Measurements from ENCODE around the gene TMEM259. TPM values are rescaled to one million over a fixed set of nuclear protein-coding genes. Genes with fewer than 3 reads are reported as not detected.
A peak's percentile ranks its signal among the peaks of the same experiment; 100 is the strongest.

The TMEM259 gene
- total RNA-seq, 2 donors from 2014 or later, result 216 to 377 TPM

DNA sequence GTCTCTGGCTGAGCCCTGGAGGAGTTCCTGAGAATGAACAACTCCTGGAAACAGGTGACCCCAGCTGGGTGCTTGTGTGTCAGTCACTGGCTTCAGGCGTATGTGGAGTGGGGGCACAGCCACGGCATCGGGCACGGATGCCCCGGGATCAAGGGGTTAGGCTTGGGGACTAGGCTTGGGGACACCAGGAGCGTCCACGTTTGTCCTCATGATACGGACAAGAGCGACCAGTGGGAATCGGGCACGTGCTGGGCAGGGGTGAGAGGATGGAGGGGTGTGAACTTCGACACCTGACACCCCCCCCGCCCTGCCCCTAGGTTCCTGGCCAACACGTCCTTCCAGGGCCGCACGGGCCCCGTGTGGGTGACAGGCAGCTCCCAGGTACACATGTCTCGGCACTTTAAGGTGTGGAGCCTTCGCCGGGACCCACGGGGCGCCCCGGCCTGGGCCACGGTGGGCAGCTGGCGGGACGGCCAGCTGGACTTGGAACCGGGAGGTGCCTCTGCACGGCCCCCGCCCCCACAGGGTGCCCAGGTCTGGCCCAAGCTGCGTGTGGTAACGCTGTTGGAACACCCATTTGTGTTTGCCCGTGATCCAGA, 16.6 kb downstream of the TMEM259 start:
- intact Hi-C loops (cut with DNase I), result no loop called here
- Histone ChIP-seq H3K9me3 (no peaks in the 10 kb centered on the region), H3K4me1 (replicated peaks) (peaks cover 6% of the 10 kb centered on the region), H3K27me3 (replicated peaks; ENCODE audit: insufficient read depth) (peaks cover 5% of the 10 kb centered on the region), H3K36me3 (no peaks in the 10 kb centered on the region), H3K27ac (no peak overlapping the region), H3K4me3 (no peak overlapping the region)
- TF ChIP-seq POLR2AphosphoS5 (IDR thresholded peaks at IDR 0.05), result no peak
- TF ChIP-seq, protein P1, sequence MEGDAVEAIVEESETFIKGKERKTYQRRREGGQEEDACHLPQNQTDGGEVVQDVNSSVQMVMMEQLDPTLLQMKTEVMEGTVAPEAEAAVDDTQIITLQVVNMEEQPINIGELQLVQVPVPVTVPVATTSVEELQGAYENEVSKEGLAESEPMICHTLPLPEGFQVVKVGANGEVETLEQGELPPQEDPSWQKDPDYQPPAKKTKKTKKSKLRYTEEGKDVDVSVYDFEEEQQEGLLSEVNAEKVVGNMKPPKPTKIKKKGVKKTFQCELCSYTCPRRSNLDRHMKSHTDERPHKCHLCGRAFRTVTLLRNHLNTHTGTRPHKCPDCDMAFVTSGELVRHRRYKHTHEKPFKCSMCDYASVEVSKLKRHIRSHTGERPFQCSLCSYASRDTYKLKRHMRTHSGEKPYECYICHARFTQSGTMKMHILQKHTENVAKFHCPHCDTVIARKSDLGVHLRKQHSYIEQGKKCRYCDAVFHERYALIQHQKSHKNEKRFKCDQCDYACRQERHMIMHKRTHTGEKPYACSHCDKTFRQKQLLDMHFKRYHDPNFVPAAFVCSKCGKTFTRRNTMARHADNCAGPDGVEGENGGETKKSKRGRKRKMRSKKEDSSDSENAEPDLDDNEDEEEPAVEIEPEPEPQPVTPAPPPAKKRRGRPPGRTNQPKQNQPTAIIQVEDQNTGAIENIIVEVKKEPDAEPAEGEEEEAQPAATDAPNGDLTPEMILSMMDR (IDR thresholded peaks at IDR 0.05), result no peak
- no peak for TF ChIP-seq POLR2A (IDR thresholded peaks at IDR 0.05)
- 66% methylated on average over 20 of the region's 32 CpGs for WGBS
- DNase-seq (ENCODE audit: low spot score), result no peak

DNA sequence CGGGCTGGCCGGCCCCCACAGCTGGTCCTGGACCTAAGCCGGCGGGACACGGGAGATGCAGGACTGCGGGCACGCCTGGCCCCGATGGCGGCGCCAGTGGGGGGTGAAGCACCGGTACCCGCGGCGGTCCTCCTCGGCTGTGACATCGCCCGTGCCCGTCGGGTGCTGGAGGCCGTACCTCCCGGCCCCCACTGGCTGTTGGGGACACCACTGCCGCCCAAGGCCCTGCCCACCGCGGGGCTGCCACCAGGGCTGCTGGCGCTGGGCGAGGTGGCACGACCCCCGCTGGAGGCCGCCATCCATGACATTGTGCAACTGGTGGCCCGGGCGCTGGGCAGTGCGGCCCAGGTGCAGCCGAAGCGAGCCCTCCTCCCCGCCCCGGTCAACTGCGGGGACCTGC, 17.6 kb downstream of the TMEM259 start:
- Histone ChIP-seq H3K4me1 (replicated peaks) (peaks cover 6% of the 10 kb centered on the region), H3K36me3 (no peaks in the 10 kb centered on the region), H3K27me3 (replicated peaks; ENCODE audit: insufficient read depth) (peaks cover 11% of the 10 kb centered on the region), H3K9me3 (no peaks in the 10 kb centered on the region), H3K27ac (no peak overlapping the region), H3K4me3 (no peak overlapping the region)
- TF ChIP-seq, protein P1 (IDR thresholded peaks at IDR 0.05), result no peak
- TF ChIP-seq POLR2A (IDR thresholded peaks at IDR 0.05) (no peak), POLR2AphosphoS5 (IDR thresholded peaks at IDR 0.05) (no peak)
- WGBS, result 84% methylated on average over 21 of the region's 37 CpGs
- intact Hi-C loops (cut with DNase I), result no loop called here
- DNase-seq (ENCODE audit: low spot score), result no peak

DNA sequence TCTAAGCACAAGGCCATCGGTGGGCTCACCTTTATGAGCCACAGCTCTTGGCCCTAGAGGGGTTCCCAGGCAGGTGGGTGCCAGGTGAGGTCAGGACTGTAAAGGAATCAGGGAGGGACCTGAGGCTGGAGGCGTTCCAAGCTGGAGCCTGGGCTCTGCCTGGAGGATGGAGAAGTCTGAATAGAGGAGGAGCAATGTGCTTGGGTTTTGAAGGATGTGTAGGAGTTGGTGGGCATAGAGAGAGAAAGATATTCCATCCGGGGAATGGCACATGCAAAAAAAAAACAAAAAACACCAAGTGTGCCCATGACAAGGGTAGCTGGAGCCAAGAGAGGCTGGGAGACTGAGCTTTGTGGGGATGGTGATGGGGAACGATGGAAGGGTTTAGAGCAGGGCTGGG, 18.3 kb downstream of the TMEM259 start:
- no peak overlapping the region for H3K4me3 ChIP-seq
- no peaks in the 10 kb centered on the region for H3K36me3 ChIP-seq
- 75% methylated on average over 4 of the region's 4 CpGs for WGBS
- peaks cover 6% of the 10 kb centered on the region for H3K4me1 ChIP-seq (replicated peaks)
- intact Hi-C loops (cut with DNase I), result no loop called here
- TF ChIP-seq POLR2A (IDR thresholded peaks at IDR 0.05) (no peak), POLR2AphosphoS5 (IDR thresholded peaks at IDR 0.05) (no peak)
- TF ChIP-seq, protein P1 (IDR thresholded peaks at IDR 0.05), result no peak
- H3K27ac ChIP-seq, result no peak overlapping the region
- no peaks in the 10 kb centered on the region for H3K9me3 ChIP-seq
- H3K27me3 ChIP-seq (replicated peaks; ENCODE audit: insufficient read depth), result peaks cover 13% of the 10 kb centered on the region
- DNase-seq (ENCODE audit: low spot score), result no peak

DNA sequence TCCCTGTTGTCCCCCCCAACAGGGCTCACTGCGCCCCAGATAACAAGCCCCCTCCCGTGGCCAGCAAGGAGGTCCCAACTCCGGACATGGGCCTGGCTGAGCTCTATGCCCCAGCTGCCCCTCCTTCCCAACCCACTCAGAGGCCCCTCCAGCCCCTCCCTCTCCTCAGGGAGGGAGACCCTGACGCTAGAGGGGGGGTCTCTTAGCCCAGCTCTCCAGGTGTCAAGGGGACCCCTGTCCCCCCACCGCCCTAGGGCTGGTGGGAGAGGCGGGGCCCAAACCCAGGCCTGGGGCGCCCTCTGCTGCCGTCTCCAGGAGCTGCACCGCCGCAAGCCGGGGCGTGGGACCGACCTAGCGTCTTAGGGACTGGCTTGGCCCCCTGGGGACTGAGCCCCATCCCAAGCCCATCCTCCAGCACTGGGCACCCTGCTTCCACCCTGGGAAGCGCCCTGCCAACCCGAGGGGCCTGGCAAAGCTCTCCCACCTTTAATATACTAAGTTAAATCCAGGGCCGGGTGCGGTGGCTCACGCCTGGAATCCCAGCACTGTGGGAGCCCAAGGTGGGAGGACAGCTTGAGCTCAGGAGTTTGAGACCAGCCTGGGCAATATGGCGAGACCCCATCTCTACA, 19.3 kb downstream of the TMEM259 start:
- WGBS, result 9% methylated on average over 20 of the region's 20 CpGs
- TF ChIP-seq POLR2AphosphoS5 (IDR thresholded peaks at IDR 0.05) (no peak), POLR2A (IDR thresholded peaks at IDR 0.05) (peak; percentile 8)
- TF ChIP-seq, protein P1 (IDR thresholded peaks at IDR 0.05), result peak; percentile 44 to 86 (median 66)
- intact Hi-C loops (cut with DNase I), result loop anchor here (1.0 kb wide), 1 partner anchor 80 kb away; no protein-coding TSS in a partner anchor
- Histone ChIP-seq H3K4me3 (no peak overlapping the region), H3K27me3 (replicated peaks; ENCODE audit: insufficient read depth) (peaks cover 13% of the 10 kb centered on the region), H3K27ac (no peak overlapping the region), H3K4me1 (replicated peaks) (peaks cover 6% of the 10 kb centered on the region), H3K36me3 (no peaks in the 10 kb centered on the region), H3K9me3 (no peaks in the 10 kb centered on the region)
- DNase-seq (ENCODE audit: low spot score), result no peak
